ENCODE results near the gene RPL34.

RPL34 gene

DNA sequence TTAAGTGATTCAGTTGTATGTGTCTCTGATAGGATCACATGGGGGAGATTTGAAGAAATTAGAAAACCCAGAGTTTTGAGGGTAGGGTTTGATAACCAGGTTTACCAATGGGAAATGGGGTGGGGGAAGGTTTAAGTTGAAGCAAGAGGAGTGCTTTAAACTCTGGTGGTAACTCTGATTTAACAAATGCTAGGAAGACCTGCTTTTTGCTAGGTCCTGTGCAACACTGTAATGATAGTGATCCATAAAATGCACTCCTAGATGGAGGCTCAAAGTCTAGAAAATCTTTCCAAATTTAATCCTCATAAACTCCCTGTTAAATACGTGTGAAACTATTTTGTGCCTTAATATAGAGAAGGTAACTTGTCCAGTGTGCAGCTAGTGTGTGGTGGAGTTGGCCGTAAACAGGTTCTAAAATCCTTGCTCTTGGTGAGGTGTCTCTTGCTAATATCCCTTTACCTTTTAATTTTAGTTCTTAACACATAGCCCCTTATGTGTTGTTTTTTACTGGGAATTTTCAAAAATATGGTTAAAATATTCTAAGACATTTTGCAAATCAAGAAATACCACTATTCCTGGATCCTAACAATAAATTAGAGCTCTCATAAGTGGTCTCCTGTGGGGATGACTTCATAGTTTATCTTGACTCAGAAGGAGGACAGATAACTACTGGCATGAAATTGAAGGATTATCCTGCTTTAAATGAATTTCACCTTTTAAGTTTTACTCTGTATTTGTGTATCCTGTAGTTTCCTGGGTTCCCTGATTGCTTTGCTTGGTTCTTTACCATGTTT, 4.1 kb downstream of the RPL34 start:
- DNase-seq, result no peak

DNA sequence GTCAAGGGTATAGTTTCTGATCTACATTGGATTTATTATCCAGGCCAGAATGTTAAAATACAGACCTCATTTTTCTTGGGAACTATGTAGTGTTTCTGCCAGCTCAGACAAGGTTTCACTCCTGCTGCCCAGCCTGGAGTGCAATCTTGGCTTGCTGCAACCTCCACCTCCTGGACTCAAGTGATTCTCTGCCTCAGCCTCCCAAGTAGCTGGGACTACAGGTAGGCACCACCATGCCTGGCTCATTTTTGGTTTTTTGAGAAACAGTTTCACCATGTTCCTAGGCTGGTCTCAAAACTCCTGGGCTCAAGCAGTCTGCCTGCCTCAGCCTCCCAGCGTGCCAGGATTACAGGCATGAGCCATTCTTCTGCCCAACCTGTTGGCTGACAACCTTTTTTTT, 5.7 kb downstream of the RPL34 start:
- no peak for DNase-seq

DNA sequence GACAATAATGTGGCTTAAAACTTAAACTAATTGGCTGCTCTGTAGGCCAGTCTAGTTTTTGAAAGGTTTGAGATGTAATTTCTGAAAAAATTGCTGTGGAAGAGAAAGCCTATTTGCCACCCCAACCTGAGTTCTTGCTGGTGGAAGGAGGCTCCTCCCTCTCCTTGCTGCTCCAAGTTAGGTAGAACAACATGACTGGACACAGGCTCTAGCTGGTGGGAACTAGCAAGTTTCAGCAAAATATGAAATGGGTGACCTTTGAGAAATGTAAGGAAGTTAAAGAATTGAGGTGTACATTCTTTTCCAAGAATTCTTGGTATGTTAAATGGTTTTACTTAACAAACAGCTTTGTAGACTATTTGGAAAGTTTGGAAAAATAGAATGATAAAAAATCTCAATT, 8.0 kb downstream of the RPL34 start:
- no peak for DNase-seq

DNA sequence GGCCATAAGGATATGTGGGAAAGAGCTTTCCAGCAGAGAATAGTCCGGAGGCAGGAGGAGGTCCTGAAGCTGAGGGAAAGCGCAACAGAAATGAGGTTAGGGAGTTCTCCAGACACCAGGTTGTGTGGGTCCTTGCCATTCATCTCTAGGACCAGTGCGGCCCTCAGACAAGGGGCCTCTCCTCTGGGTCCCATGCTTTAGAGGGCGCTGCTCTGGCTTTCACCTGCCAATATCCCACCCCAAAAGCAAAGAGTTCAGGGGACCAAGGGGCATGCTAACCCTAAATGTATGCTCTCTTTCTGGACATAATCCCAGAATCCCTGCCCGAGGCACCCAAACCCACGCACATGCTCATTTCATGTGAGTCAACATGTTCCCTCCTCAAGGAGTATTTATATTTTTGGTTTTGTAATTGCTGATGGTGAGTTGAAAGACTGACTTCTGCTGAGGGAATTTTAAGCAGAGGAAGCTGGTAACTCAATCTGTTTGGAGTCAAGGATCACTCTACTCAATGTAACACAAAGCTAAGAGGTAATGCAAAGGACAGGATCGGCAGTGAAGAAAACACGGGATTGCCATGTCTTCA, 14.8 kb downstream of the RPL34 start:
- no peak for DNase-seq

DNA sequence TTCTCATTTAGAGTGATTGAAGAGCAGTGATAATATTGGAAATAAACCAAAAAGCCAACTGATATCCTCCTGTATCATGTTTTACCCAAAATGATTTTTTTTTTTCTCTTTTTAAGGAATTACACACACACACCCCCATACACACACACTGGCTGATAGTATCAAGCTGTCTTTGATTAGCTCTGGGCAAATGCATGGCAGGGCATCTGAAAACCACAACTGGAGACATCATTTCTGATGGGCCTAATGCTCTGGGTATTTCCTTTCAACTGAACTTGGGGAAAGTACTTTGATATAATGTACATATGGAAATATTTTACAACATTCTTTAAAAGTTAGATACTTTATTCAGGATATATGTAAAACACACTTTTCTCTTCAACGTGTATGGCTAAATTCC, 15.9 kb downstream of the RPL34 start:
- DNase-seq, result no peak

DNA sequence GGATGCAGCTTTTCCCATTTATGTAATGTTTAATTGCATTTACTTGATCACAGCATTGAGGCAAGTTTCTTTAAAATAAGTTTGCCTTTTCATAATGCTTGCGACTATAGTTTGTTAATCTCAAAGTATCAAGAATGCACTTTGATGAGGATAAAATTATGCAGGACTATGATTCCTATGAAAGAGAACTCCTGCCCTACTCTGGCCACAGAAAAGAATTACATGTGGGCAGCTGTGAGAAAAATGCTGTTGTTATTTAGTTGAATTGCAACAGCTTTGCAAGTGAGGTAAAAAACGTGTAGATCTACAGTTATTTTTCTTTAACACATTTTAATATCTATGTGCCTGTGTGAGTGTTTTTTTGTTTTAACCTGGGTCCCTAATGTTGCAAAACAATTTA, 17.5 kb downstream of the RPL34 start:
- DNase-seq, result no peak

DNA sequence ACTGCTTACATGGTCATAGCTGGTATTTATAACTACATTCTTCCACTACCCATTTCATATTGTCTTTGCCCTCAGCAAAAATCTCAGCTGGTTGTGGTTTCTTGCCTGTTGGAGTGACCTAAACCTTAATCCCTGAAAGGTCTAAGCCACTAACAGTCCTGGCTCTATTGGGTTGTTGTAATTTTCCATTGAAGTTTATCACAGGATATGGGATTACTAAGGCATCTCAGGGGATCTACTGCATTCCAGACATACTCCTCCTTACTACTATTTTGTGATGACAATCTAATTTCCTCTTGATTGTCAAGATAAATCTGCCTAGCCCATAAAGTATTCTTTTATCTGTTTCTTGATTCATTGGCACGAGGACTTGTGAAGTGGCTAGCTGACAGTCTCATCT, 23.9 kb downstream of the RPL34 start:
- DNase-seq, result no peak

DNA sequence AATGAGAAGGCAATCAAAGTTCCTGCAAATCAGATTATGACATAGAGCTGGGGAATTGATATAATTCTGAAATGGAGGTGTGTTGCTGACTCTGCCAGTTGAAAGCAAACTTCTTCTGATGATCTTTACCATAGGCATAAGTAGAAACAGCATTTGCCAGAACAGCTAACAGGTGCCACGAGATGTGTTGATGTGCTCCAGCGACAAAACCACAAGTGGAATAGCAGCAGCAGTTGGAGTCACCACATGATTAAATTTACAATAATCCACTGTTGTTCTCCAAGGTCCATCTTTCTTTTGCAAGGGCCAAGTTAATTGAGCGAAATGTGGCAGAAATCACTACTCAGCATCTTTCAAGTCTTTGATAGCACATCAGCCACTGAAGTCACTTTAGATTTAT, 26.3 kb downstream of the RPL34 start:
- DNase-seq, result no peak

DNA sequence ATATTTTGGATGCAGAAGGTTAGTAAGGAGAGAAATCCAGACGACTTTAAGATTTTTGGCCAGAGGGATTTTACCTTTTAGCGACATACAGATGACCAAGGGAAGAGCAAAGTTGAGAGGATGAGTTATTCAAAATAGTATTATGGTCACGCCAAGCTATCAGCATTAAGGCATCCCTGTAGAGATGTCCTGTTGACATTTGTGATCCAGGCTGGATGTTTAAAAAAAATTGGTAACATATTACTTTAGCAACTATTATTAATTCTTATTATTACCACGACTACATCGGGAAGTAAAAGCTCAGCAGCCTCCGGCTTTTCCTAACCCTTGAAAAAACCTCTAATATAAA, 29.5 kb downstream of the RPL34 start:
- DNase-seq, result no peak

DNA sequence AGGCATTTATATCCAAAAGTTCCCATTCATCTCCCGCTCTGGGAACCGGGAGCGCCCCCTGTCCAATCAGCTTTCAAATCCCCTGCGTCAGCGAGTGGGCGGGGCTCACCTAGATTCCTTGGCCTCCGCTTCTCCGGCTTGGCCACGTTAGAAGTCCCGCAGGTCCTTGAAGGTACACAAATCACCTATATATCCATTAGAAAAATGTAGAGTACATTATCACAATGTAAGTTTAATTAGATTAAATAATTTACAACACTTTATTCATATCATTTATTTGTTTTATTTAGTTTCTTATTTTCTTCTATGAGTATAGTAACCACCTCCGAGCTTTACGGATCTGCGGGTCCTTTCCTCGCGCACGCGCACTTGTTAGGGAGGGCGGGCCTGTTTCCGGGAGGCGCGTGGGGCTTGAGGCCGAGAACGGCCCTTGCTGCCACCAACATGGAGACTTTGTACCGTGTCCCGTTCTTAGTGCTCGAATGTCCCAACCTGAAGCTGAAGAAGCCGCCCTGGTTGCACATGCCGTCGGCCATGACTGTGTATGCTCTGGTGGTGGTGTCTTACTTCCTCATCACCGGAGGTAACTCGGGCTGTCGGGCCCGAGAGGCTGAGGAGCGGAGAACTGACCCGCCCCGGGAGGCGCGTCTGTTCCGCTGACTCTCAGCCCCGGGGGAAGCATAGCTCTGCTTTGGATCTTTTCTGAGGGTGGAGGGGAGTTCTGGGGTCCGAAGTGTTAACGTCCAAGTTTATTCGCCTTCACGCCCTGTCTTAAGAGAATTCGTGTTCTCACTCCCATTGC, 30.0 kb downstream of the RPL34 start, which contains the start of gene OSTC:
OSTC (plus strand) TSS at position 388 of the 802 bp plus-strand sequence; CDS start at position 445, 57 bp downstream.
- peak; percentile 89 for DNase-seq

DNA sequence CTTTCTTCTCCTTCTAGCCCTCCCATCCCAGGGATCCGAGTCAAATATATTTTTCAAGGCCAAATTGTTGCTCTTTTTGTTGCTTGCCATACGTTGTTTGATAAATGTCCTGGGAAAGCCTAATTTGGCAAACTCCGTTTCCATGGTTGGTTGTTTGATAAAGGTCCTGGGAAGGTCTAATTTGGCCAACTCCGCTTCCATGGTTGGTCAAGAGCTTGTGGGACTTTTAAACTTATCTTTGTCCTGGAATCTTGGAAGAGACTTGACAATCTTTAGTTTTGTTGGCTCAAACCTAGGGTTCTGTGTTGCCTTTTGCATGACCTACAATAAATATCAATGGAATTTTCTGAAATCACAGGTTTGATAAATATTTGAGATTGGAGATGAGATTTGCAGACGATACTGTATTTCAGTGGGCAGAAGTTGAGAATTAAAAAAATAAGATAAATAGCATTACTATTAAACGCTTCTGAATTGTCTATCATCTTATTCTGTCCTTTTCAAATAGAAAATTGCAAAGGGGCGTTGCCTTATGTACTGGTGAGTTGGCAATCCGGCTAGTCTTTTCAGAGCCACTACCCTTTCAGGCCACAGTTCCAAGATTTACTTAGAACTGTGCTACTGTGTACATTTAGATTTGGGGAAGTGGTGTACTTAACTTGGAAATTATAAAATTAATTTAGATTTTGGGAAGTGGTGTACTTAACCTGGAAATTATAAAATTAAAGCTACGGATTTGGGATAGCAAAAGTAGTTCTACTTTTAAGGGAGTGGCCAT, 30.8 kb downstream of the RPL34 start:
- no peak for DNase-seq

DNA sequence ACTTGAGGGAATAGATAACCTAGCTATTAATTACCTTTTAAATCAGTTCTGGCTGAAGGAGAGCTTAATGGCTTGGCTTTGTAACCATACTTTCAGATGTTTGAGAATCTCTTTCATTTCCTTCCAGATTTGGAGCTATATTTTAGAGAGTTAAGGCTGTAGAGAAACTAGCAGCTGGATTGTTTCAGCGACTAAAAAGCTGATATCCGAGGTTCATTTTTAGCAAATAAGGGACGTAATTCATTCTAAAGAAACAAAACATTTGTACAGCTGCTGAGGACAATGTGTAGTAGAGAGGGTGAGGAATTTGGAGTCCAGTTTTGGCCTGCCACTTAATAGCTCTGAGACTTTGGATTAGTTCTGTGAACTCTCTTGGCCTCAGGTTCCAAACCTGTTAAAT, 42.3 kb downstream of the RPL34 start:
- no peak for DNase-seq

DNA sequence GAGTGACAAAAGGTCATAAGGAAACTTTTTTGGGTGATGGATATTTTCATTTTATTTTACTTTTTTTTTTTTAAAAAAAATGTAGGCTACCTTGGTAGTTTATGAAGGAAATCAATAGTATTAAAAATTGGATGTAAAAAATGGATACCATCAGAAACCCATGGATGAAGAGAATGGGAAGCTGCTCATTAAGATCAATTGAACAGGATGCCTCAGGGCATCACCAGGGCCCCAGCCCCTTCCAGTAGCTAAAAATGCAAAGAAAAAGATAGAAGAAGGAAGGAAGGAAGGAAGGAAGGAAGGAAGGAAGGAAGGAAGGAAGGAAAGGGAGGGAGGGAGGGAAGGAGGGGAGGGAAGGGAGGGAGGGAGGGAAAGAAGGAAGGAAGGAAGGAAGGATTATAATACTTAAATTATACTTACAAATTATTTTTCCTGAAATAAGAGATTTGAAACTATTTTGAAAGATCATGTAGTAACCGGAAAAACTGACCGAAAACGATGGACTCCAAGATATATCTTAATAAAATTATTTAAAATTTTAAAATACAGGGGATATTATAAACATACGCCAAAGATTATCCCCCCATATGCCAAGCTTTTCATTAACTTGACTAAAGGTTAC, 54.1 kb downstream of the RPL34 start:
- no peak for DNase-seq
